DMS153 treated with DMSO at 0.1 percent for 48 hours (cell line): ENCODE results near the gene TTL.

Experiments used
- DNase-seq: peaks from one replicate; lab custom pipeline; 2025; ENCODE audit not compliant: unreplicated experiment; lab: John Stamatoyannopoulos, UW

TTL gene

GRCh38 chr2:112580084-112580483, 98.1 kb downstream of the TTL start:
- no peak for DNase-seq

GRCh38 chr2:112582314-112582746, 100.4 kb downstream of the TTL start:
- DNase-seq: peak; percentile 6

GRCh38 chr2:112583497-112584133, 101.7 kb downstream of the TTL start:
- DNase-seq: peak; percentile 2

GRCh38 chr2:112584134-112584890, 102.4 kb downstream of the TTL start, which contains the start of gene CHCHD5:
Gene CHCHD5 (plus strand): TSS chr2:112584609. CDS start chr2:112584648, 39 bp downstream.
- peak; percentile 87 for DNase-seq

DNA sequence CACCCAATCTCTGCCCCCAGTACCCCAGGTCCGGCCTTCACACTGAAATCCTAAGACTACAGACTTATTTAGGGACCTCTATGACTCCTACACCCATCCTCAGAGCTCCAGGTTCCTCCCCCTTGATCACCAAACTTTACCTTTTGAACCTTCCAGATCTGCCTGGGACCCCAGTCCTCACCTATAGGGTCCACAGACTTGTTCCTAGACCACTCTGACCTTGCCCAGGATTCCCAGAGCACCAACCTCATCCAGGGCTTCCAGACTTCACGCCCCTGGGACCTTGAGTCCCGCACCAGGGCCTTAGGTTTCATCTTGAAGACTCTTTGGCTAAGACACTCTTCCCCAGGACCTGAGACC, 102.9 kb downstream of the TTL start:
- no peak for DNase-seq

- DNase-seq: no peak
These were observed 103.4 kb downstream of the TTL start for GRCh38 chr2:112585400-112585799.

DNA sequence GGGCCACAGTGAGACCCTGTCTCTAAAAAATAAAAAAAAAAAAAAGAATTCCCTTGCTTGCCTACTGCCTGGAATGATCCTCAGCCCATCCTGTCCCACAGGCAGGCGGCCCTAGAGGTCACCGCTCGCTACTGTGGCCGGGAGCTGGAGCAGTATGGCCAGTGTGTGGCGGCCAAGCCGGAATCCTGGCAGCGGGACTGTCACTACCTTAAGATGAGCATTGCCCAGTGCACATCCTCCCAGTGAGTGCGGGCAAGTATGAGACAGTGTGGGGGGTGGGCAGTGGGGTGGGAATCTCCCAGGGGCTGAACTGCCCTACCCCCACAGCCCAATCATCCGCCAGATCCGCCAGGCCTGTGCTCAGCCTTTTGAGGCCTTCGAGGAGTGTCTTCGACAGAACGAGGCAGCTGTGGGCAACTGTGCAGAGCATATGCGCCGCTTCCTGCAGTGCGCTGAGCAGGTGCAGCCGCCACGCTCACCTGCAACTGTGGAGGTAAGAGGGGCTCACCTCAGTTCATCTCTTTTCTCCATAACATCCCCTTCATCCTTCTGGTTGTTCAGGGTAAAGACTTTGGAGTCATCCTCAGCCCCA, 104.0 kb downstream of the TTL start:
- DNase-seq: no peak

GRCh38 chr2:112588611-112589045, 106.7 kb downstream of the TTL start:
- no peak for DNase-seq
